GM21528 (cell line): ENCODE measurements around the gene YTHDF1.

ENCODE experiments used
- ATAC-seq: cut with Tn5 transposase; IDR thresholded peaks from one replicate; pipeline ENCODE4 v1.9.1; 2021; ENCODE audit warnings: mild to moderate bottlenecking, moderate library complexity; ENCODE audit not compliant: unreplicated experiment, low FRiP score

YTHDF1 gene

DNA sequence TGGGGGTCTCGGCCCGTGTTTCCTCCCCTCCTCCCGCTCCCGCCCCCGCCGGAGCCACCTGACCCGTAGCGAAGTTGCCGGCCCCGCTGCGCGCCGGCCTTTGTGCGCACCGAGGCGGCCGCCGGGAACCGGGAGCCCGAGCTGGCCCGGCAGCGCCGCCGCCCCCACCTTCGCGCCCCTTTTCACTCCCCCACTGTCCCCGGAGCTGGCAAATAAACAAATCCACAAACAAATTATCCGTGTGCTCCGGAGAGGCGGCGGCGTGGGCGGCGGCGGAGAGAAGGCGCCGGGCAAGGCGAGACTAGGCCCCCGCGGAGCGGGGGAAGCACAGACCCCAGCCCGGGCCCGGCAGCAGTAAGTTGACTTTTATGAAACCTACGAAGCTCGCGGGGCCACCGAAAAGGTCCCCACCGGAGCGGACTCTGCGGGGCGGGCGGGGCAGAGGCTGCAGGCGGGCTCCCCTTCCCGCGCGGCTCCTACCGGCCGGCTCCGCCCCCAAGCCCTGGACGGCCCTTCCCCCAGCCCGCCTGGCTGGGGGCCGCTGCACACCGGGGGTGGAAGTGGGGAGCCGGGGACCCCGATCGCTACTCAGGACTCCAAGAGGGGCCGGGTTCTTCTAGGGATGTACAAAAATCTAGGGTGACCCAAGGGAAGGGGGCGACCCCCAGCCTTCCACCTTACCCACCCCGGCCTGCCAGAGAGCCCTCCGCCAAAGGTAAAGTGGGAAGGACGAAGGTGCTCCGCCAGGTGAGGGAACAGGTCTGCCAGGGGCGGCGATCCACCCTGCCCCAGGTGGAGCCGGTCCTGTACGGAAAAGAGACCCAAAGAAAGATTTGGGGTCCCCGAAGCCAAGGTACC lies 40.7 kb downstream of the YTHDF1 start:
- ATAC-seq, result no peak

DNA sequence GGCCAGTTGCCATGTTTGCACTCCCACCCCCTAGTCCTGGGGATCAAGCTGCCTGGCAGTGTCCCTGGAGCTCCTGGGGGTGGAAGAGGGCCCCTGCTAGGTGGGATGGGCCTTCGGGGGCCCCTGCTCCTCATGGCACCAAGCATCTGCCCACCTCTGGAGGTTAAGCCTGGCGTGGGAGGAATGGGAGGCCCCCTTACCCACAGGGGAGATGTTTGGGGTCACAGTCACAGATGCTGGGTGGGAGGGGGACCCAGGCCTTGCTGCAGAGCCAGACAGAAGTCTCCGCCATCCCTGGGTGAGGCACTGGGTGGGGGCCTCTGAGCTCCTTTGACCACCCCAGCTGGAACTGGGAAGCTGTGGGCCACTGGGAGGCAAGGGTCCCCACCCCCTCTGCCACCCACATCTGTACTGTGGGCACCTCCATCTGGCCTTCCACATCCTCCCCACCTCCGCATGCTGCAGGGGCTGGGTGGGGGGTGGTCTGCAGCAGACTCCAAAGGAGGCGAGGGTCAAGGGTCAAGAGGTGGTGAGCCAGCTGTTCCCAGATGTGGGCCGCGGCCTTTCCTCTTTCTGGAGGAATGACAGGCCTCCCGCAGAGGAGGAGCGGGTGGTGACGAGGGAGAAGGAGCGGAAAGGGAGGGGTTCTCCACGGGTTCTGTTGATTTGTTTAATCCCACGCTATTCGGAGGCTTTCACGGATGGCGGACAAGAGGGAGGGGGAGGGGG lies 41.5 kb downstream of the YTHDF1 start:
- no peak for ATAC-seq

DNA sequence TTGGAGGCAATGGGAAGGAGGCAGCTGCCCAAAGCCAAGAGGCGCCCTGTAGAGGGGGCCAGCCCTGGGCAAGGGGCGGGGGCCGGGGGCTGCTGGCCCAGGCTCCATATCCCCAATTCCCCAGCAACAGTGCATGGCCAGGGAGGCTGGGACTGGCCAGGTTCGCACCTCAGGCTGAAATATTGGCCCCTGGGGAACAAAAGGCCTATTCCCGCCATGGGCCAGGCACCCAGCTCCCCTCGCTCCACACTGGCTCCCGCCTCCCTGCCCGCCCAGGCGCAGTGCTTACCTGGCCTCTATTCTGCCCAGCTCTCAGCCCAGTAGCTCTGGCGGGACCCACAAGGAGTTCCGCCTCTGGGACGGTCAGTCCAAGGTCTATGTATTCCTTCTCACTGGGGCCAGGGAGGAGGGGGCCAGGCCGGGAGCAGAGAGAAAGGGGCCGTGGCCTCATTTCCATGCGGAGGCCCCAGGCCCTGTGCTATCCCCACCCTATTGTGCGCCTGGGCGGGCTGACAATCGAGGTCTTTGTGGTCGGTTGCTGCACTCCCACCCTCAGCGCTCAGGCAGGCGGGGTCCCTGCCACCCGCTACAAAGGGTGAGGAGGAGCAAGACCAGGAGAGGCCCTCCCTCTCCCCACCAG lies 42.3 kb downstream of the YTHDF1 start:
- no peak for ATAC-seq

DNA sequence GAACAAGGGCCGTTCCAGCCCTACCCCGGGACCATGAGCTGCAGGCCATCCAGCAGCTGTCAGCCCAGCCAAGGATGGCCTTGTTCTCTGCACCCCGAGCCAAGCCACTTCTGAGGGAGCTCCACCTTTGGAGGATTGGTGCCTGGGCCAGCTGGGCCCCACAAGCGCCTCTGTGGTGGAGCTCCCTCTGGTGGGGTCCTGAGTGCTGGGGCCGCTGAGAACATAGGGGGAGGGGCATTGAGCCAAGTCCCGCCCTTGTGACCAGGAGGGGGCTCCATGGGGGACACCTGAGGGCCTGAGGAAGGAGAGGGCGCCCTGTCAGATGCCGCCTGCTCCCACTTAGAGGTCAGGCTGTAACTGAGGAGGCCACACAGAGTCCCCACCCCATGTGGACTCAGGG lies 43.2 kb downstream of the YTHDF1 start:
- no peak for ATAC-seq

DNA sequence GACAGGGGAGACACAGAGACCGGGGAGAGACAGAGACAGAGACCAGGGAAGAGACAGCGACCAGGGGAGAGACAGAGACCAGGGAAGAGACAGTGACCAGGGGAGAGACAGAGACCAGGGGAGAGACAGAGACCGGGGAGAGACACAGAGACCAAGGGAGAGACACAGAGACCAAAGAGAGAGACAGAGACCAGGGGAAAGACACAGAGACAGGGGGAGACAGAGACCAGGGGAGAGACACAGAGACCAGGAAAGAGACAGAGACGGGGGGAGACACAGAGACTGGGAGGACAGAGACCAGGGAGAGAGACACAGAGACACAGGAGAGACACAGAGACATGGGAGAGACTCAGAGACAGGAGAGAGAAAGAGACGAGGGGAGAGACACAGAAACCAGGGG lies 43.9 kb downstream of the YTHDF1 start:
- no peak for ATAC-seq

DNA sequence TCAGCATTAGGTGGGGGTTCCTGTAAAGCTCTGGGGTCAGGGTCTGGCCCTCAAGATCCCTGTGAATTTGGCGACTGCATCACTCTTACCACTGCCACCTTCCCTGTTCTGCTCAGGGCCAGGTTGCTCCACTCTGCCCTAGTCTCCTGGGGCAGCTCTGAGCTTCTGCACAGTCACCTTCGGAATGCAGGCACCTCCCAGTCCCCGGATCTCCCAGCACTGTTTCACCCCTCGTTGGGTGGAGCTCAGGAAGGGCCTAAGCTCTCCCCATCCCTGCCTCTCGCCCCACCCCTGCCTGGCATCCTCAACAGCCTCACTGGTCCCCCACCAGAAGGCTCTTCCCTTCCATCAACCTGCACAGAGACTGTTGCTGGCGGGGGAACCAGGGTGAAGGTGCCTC lies 46.2 kb downstream of the YTHDF1 start:
- no peak for ATAC-seq

DNA sequence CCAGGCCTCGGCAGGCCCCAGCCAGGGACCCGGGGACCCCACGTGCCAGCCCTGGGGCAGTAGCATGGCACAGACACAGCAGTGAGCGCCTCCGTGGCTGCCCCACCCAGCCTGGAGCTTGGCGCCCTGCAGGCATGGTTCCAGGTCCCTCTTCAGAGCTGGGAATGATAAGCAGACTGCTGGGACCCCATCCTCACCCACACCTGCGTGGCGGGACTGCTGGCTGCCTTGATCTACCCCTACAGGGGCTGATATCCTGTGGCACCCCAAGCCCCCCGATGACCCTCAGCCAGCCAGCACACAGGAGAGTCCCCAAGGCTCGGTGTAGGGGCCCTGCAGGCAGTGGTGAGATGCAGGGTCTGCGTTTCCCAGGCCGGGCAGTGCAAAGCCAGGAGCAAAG lies 47.1 kb downstream of the YTHDF1 start:
- ATAC-seq, result no peak

DNA sequence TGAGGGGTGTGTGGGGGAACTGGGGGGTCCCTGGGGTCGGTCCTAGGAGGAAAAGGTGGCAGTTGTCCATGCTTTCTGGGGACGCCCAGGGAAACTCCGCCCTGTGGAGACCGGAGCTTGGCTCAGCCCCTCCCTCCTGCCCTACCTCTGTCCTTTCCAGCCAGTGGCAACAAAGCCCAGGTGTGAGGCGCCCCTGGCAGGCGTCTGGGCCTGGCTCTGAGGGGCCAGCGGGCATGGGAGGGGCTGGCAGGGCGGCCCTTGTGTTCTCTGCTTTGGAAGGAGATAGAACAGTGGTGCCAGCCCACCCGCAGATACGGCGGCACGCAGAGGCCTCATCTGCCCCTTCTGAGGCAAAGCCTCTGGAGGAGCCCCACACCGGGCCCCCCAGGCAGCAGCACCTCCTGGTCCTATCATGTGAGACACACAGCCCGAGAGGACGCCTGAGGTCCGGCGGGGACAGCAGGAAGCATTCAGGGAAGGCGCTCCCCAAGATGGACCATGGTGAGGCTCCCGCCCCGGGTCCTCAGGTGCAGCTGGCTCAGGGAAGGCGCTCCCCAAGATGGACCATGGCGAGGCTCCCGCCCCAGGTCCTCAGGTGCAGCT lies 47.9 kb downstream of the YTHDF1 start:
- no peak for ATAC-seq

DNA sequence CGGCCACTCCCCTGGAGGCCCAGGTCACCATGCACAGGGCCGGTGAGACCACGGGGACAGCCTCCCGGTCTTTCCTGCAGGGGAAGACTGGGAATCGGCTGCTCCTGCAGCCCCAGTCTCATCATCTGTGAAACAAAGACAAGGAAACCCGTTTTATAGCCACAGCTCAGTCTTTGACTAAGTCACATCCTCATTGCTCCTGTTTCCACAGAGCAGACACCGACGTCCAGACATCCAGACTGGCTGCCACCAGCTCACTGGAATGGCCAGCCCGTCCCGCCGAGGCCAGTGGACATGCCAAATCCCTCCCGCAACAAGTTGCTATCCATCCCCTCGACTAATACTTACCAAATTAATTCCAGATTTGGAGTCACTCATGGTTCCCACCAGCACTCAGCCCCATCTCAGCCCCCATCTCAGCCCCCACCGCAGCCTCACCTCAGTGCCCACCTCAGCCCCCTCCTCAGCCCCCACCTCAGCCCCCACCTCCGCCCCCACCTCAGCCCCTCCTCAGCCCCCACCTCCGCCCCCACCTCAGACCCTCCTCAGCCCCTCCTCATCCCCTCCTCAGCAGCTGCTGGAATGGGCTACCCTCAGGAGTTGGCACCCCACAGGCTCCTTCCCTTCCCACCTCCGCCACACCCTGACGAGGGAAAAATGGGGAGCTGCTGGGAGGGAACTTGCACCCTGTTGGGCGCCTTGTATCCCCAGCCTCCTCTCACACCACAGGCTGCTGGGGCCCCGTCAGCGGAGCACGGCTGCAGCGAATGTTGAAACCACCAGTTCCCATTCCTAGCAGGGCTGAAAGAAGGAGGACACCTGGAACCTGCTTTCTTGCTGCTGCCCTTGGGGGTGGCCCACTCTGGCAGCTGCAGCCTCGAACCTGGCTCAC lies 48.7 kb downstream of the YTHDF1 start:
- ATAC-seq, result no peak

DNA sequence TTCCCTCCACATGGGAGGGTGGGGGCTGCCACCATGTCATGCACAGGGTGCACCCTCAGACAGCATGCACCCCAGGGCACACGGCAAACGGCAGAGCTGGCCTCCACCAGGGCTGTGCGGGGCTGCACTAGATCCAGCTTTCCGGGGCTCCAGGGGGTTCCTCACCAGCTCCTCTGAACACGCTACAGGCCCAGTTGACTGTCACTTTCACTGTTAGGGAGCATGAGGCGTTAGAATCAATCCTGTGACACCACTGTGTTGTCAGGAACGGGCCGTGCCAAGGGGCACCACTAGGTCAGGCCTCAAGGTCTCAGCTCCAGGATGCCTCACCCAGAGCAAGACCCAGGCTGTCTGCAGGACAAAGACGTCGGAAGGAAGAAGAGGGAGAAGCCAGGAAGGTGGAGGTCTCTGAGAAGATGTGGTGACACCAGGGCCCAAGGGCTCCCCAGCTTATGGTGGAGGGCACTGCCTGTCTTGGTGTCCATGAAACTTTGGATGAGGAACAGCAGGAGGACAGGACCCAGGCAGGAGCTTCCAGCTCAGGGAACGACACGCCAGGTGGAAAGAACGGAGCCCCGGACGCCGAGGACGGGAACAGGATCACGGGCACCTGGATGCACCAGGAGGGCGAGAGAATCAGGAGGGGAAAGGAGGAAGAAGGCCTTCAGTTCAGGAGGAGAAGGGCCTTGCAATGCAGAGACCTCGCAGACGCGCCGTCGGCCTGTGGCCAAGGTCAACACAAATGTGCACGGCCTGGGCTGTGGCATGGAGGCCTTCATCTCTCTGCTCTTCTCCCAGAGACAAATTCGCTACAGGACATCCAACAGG lies 49.5 kb downstream of the YTHDF1 start:
- ATAC-seq, result no peak

DNA sequence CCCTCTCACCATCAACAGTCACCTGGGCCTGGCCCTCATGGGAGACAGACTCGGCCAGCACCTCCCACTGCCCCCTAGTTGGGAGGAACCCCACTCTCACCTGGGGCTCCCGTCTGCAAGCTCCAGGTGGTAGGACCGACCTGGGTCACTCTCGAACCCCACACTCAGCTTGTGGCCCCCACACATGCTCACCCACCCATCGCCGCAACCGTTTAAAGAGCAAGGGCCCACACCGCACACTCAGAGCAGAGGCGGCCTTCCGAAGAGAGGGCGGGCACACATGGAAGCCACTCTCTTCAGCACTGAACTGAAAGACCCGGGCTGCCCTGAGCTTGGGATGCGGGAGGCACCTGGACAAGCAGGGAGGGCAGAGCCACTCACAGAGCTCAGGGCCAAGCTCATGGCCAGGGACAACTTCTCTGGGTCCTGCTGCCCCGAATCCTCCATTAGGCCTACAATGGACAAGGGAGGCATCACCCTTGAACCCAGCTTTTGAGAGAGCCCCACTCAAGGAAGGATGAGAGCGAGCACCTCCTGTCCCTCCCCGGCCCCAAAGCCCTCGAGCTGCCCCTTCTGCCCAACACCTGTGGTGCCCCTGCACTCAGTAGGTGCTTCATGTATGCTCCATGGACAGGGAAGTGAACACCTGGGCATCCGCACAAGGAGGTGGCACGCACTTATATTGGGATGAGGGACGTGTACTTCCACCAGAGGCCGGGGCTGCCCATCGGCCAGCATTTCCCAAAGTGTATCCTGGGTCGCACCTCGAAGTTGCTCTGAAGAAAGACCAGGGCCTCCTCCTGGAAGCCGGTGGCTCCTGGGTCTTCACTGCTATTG lies 50.4 kb downstream of the YTHDF1 start:
- ATAC-seq, result no peak

DNA sequence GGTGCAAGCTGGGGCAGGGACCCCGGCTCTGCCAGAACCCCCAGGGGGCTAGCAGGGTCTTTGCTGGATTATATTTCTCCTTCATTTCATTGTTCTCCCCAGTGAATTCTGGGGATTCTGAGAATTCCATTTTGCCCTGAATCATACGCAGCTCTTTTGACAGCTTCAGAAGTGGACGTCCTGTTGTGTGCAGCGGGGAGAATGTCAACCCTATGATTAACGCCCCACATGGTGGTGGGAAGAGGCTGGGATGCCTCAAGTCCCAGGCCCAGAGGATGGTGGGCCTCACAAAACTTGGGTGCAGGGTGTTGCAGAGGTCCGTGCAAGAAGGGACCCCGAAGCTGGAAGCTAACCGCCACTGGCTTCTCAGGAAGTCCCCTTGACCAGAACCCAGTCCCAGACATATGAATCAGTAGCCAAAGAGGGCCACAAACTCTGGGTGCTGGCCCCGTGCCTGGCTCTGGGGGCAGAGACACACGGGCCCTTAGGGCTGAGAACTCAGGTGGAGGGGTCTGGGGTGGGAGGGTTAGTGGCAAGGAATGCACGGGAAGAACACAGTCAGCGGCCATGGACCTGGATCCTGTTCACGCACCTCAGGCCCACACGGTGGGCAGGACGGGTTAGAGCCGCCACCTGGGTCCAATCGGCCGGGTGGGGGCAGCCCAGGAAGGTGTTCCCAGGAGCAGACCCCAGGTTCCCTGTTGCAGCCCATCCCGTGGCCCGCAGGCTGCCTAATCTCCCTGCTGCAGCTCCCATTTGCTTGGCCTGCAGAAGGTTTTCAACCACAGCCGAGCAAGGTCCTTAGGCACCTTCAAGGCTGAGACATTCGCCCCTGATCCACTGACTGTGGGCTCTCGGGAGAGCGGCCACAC lies 51.2 kb downstream of the YTHDF1 start:
- no peak for ATAC-seq

DNA sequence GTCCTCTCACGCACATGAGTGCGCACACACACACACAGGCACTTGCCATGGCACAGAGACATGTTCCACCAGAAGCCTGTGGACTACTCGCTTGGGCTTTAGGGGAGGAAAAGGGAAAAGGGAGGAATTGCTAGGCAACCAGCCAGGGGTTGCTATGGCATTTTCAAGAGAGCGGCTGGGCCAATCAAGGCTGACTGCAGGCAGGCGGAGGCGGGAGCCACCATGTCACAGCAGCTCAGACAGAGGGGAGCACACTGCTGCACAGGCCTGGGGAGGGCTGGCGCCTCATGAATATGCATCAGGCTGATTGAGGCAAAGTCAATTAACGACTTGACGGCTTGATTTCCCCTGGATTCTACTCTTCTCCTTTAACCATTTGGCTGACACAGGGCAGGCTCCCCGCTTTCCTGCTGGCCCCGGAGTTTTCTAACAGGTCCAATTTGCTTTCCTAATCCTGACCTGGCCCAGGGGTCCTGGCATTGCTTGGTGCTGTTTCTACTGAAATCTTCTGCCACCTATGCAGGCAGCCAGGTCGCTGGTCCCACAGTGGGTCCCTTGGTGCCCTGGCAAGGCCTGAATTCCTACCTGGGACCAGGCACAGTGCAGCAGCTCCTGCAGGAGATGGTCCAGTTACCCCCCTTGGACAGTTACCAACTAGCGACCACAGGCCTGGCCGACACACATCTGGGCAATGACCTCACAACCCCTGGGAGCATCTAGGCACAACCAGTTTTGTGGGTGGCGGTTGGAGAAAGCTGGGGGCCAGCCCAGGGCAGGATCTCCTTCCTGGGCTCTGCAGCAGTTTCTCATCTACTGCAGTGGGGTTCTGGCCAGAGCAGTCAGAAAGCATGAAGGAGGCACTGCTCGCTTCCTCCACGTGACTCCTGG lies 52.1 kb downstream of the YTHDF1 start:
- ATAC-seq, result no peak

DNA sequence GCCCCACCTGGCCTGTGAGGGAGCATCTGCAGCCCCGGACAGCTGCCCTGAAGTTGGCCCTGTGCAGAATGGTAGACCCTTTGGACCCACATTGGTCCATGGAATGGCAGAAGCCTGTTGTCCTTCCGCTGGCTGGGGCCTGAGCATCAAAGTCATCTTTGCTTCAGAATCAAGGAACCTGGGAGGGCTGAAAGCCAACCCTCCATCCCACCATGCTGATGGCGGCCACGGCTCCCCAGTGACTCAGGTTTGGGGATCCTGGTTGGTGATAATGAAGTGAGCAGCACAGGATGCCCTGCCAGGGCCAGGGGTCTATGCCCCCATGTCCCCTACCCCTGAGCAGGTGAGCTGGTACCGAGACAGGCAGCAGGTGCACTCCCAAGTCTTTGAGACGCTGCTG lies 52.8 kb downstream of the YTHDF1 start:
- no peak for ATAC-seq

DNA sequence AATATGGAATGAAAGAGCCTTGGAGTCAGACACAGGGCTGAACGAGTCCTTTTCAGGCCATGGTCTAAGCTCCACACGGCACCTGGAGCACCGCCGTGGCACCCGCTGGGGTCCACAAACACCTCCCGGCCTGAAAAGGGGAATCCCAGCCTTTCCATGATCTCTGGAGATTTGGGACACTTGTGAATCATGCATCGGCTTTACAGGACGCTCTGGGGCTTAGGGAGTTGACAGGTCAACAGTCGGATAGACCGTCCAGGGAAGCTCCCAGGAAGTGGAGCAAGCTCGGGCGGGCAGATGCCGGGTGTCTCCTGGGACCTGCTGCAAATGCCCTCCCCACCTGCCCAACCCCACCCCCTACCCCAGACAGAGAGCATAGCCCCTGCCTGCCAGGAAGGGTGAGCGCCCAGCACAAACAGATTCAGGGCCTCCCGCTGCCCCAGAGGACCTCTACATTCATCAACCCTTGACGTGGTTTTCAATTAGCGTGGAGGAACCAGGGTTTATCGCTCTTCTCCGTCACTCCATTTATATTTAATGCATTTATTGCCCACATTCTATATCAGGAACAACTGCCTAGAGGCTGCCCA lies 53.6 kb downstream of the YTHDF1 start:
- ATAC-seq, result no peak

DNA sequence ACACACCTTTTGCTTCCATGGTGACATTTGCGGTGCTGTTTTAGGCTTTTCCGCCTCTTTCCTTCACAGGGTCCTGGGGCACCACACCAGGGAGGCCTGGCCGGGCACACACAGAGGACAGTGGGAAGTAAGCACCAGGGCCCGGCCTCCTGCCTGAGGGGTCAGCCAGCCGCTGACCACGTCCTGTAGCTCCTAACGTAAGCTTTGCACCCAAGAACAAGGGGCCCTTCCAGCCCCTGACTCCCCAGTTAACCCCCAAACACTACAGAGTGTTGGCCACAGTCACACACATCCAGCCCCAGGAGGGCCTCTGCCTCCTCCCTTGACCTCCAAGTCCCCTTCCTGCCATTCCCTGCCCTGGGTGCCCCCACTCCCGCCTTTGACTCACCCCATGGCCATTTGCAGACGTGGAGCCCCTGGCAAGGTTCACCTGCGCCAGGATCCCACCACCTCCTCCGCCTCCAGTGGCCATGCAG lies 54.7 kb downstream of the YTHDF1 start:
- no peak for ATAC-seq
